Activated CD4-positive, alpha-beta T cell treated with anti-CD3 and anti-CD28 coated beads, Interleukin-2, amount 50 U/mL, for 4 hours (primary cell): ENCODE measurements around the gene MEG3.

Experiments used
- DNase-seq, 2 experiments: peaks; one replicate each; pipeline ENCODE4 v3.0.0-alpha.2; 2020

Gene MEG3

DNA sequence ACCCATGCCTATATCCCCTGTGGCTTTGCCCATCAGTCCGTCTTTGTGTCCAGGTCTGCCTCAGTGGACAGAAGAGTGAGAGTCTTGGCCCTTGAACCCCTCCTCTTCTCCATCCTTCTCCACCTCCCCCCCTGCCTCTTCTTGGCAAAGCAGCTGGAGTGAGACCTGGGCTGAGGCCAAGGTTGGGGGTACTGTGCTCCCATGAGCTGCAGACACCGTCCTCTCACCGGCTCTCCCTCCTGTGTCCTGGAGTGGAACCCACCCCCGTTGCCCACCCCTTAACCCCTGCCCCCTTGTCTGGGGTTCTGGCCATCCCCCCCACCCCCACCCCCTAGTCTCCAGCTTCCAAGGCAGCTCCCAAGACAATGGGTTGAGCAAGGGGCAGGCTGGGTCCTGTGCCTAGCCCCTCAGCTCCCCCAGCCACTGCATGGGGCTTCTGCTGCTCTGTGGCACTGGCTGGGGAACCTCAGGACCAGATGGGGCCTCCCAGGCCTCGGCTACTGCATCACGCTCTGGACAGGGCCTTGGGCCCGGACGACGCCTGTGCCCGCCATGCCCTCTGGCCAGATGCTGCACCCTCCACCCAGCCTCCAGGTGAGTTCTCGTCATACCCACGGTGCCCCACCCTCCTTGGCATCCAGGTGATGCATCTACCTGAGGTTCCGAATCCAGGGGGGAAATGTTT, 41.9 kb downstream of the MEG3 start:
- DNase-seq = no peak

GRCh38 chr14:100868621-100869370, 42.9 kb downstream of the MEG3 start:
- DNase-seq = no peak

DNA sequence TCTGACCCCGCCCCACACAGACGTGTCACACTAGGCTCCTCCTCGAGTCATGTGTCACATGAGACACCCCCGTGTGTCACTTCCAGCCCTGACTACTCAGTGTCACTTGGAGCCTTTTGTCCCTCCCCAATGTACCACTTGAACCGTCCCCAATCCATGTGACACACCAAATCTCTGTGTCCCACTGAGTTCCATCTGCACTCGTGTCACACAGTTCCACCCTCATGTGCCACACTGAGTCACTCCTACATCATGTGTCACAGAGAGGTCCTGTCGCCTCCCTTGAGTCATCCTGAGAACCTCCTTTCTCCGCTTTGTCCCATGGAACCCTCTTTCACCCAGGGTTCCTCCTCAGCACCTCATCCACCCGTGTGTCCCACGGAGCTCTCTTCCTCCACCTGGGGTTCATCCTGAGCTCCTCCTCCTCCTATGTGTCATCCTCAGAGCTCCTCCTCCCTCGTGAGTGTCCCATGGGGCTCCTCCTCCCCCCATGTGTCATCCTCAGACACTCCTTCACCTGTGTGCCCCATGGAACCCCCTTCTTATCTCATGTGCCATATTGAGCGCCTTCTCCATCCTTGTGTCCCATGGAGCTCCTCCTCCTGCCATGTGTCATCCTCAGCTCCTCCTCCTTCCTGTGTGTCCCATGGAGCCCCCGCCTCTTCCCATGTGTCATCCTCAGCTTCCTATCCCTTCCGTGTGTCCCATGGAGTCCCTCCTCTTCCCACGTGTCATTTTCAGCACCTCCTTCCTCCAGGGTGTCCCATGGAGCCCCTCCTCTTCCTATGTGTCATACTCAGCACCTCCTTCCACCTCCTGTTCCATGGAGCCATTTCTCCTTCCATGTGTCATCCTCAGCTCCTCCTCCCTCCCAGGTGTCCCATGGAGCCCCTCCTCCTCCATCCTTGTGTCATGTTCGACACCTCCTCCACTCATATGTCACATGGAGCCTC, 45.6 kb downstream of the MEG3 start:
- no peak for DNase-seq

DNA sequence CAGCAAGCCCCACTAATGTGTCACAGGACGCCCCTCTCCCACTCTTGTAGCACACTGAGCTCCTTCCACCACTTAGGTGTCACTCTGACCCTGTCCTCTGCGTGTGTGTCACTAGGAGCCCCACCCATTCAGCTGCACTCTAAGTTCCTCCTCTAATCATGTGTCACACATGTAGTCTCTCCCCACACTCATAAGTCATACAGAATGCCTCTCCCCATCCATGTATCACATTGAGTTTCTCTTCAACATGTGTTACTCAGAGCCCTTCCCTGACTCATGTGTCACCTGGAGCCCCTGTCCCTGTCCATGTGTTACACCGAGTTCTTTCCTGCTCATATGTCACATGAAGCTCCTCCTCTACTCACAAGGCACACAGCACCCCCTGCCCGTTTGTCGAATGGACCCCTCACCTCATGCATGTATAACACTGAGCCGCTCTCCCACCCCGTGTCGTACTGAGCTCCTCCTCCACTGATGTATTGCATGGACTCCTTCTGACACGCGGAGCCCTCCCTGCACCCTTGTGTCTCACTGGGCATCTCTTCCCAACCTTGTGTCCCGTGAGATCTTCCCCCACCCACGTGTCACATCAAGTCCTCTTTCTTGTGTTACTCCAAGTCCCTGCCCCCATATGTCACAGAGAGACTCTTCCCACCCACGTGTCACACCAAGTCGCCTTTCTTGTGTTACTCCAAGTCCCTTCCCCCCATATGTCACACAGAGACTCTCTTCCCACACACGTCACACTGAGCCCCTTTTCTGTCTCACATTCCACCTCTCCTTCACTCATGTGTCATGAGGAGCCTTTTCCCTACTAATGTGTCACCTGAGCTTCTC, 46.6 kb downstream of the MEG3 start:
- no peak for DNase-seq

- no peak for DNase-seq
Observed at GRCh38 chr14:100873096-100873482, 47.2 kb downstream of the MEG3 start.

GRCh38 chr14:100874051-100874410, 48.1 kb downstream of the MEG3 start:
- no peak for DNase-seq

DNA sequence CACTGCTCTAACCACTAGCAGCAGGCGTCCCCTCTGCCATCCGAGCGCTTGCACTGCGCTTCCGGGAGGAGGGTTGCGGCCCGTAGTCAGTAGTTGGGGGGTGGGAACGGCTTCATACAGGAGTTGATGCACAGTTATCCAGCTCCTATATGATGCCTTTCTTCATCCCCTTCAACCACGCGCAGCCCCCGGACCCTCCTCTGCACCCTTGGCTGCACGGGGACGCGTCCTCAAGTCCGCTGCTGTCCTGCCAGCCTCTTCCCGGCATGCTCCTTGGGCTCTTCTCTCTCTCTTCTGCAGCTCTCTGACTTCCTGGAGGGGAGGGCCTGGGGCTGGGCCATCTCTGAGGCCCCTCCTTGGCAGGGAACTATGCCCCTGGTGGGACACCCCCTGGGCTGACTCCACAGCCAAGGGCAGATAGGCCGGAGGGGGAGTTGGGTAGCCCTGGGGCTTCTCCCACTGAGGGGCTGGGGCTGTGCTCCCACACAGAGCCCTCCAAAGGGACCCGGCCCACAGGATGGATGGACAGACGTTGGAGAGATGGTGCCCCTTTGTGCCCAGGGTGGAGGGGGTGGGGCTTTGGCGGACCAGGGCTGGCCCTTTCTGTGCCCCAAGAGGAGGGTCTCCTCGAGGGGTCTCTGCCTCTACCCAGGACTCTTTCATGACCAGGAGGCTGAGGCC, 48.6 kb downstream of the MEG3 start:
- no peak for DNase-seq

DNA sequence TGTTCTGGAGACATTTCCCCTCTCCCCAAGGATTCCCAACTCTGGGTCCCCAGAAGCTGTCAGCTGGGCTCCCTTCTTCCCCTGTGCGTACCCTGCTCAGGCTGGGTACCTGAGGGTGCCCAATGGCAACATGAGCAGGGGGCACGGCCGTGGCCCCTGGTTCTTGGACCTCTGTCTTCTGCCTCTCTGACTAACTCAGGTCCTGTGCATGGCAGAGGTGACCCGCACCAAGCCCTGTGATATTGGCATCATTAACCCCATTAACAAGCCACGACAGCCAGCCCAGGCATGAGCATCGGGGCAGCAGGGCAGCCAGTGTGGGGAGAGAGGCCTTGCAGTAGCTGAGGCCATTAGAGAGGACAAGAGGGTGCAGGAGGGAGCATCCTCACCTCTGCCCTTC, 49.2 kb downstream of the MEG3 start:
- DNase-seq = no peak

DNA sequence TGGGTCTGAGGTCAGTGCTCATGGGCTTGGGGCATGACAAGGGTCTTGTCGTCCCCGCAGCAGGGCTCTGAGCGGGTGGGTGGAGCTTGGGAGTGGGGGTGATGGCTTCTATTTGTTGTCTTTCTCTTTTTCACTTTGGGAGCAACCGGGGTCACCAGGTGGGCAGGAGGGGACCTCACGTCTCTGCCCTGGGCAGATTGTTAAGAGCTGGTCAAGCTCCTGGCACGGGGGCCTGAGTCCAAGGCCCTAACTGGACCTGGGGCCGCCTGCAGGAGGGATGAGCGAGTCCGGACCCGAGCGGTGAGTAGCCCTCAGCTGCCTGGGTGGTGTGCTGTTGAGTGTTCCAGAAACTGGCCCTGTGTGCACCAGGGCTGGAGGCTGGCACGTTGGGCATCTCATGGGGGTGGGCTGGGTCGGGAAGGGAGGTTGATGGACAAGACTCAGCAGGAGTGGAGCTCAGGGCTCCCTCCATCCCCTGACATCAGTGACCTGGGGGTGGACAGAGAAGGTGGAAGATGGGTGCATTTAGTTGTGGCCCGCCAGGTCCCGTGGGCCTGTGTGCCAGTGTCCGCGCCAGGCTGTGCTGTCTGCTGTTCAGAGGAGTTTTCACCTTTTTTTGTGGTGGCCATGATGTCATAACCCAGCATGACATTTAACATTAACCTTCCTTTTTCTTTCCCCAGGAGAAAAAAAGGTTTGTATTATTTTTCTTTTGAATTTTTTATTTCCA, 50.1 kb downstream of the MEG3 start:
- DNase-seq = no peak

DNA sequence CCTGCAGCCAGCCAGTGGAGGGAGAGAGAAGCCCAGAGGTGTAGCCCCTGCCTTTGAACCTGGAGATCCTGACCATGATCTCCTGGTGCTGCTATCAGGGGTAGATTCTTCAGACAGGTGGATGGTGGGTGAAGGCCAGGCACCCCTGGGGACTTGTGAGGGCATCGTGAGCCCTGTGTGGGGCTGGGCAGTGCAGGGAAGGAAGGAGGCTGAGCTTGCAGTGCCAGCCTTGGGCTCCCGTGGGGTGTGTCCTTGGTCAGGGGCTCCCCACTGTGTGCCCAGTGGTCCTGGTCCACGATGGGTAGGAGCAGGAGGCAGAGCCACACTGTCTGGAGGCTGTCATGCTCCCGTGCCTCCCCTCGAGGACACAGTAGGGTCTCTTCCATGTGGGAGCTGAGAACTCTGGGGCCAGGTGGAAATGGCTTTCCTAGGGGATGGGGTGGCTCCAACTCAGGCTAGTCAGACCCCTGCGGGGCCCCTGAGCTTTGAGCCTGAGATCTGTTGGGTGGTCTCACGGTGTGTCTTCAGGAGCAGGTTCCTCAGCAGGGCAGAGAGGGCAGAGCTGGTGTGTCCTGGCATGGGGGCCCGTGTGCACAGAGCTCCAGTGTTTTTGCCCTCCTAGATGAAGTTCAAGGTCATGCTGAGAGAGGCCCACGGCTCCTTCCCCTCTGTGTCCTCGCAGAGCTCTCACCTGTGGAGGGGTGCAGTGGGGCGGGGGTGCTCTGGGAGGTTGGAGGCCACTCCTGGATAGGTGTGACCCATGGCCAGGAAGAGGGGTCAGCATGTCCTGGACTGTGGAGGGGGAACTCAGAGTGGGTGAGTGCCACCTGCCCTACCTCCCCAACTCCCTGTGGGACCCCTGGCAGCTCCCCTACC, 52.6 kb downstream of the MEG3 start:
- DNase-seq = no peak

- no peak for DNase-seq
Observed at GRCh38 chr14:100879194-100879593, 53.3 kb downstream of the MEG3 start.

- no peak for DNase-seq
Observed at GRCh38 chr14:100879782-100880181, 53.9 kb downstream of the MEG3 start.

DNA sequence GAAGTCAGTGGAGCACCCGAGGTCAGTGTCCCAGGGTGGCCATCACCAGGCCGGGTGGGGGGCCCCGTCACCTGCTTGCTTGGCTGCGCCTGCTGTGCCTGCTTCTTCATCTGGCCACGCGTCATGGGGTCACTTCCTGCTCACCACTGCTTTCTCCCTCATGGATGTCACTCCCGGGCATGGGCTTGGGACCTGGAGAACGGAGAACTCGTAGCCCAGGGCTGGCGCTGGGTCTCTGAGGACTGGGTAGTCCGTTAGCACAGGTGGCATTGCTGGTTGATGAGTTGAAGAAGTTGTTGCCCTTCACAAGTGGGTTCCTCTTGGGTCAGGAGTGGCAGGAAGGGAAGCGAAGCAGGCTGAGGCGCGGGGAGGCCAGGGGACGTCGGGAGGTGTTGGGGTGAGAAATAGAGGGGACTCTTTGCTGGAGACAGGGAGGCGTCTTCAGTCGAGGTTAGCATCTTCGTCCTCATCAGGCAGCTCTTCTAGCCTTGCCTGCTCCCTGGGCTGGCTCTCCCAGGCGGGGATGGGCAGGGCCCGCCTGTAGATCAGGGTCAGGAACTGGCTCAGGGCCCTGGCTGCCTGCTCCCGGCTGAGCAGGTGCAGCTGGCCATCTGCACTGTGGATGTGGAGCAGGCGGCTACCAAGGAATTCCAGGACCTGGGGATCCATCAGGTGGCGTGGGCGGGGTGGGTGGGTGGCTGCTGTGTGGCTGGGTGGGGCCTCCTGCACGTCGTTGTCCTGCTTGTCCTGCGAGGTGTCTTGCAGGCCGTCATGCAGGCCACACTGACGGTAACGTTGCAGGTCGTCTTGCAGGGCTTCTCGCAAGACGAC, 54.6 kb downstream of the MEG3 start:
- no peak for DNase-seq

DNA sequence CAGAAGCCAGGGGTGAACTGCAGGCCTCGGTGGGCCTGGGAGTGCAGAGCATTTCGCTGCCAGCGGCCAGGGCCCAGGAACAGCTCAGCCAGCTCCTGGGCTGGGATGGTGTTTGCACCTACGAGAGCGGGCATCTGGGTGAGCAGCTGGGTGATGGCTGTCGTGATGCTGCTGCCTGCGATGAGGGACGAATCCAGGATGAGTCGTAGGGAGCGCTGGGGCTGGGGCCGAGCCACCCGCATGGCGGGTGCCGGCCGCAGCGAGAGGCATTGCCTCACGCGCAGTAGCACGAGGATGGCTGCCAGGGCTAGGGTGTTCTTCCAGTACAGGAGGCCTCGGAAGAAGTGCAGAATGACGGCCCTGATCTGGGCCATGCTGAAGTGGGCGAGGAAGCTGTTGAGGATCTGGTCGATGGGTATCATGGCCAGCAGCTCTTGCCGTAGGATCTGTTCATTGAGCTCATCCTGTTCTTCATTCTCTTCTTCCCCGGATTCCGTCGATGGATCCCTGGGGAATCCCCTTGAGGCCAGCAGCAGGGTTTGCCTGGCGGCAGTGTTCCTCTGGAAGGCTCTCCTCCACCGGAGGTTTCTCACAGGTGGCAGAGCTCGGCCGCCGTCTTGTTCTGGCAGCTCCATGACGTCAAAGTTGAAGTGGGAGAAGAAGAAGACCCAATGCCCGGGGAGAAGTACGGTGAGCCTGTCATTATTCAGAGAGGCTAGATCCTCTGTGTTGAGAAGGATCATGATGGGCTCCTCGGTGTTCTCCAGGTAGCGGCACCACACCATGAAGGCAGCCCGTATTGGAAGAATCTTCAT, 55.5 kb downstream of the MEG3 start:
- DNase-seq = no peak

DNA sequence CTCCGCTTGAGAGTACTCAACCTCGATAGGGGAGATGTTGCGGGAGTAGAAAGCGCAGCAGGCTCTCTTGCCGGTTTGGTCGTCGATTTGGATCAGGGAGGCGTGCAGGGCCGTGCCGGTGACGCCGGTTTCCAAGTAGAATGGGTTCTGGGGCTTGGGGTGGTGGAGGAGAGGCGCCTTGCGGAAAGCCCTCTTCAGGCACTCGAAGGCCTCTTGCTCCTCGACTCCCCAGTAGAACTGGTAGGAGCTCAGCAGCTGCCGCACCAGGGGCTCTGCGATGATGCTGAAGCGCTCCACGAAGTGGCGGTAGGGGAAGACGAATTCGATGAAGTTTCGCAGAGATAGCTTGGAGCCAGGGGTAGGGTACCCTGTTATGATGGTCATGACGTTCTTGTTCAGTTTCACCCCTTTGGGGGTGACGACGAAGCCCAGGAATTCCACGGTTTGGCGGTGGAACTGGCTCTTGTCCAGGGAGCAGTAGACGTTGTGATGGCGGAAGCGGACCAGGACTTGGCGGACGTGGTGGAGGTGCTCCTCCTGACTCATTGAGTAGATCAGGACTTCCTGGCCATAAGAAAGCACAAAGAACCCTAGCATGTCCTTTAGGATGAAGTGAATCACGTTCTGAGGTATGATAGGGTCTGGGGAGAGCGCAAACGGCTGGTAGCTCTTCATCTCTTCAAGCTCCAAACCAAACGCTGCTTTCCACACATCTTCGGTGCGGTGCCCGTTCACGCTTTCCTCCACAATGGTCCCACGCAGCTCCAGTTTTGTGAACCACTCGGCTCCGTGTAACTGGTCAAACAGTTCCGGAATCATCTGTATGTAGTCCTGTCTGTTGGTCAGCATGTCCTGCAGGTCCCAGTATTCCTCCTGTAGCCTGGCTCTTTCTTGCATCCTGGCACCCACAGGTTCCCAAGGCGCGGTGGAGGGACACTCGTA, 56.4 kb downstream of the MEG3 start:
- DNase-seq = no peak

GRCh38 chr14:100882991-100883788, 57.3 kb downstream of the MEG3 start:
- no peak for DNase-seq

DNA sequence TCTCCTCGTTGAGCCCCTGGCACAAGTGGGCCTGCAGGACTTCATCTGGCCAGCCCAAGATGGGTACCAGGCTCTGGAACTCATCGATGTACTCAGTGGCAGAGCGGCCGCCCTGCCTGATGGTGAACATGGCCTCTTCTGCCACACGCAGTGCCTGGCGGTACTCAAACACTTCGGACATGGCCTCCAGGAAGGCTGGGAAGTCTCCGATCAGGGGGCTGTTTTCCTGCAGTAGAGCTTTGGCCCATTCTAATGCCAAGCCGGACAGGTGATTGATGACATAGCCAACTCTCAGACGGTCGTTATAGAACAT, 57.8 kb downstream of the MEG3 start:
- DNase-seq = no peak
